ENCODE measurements around the gene ZNF541. TPM values are rescaled to one million over a fixed set of nuclear protein-coding genes. Genes with fewer than 3 reads are reported as not detected.

Gene ZNF541
- total RNA-seq, result 0.21 TPM

- Histone ChIP-seq H3K4me1 (ENCODE audit: insufficient read depth, low read length) (peaks cover 25% of the 10 kb centered on the region), H3K27me3 (ENCODE audit: insufficient read depth, low read length) (peaks cover 7% of the 10 kb centered on the region), H3K4me3 (ENCODE audit: low read length) (peak within 1 kb of the TSS; percentile 10), H3K9me3 (ENCODE audit: low read depth, low read length) (no peaks in the 10 kb centered on the region)
Measured at GRCh38 chr19:47573071-47574026, at the start of gene ZNF541. ZNF541 (minus strand) TSS chr19:47573148; CDS start chr19:47555856, 17,292 bp downstream.

DNA sequence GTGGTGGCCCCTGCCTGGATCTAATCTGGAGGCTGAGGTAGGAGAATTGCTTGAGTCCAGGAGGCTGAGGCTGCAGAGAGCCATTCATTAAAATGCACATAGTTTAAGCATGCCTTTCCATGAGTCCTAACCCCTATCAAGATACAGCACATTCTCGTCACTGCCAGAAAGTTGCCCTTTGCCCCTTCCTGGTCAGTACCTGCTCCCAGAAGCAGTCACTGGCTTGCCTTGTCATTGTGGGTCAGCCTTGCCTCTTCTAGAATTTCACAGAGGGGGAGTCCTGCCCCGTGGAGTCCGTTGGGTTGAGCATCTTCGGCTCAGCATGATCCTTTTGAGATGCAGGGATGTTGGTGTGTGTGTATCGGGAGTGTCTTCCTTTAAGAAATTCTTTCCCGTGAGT is 46.8 kb upstream of the ZNF541 start:
- no peaks in the 10 kb centered on the region for H3K9me3 ChIP-seq (ENCODE audit: low read depth, low read length)
- peaks cover 15% of the 10 kb centered on the region for H3K4me1 ChIP-seq (ENCODE audit: insufficient read depth, low read length)
- no peaks in the 10 kb centered on the region for H3K27me3 ChIP-seq (ENCODE audit: insufficient read depth, low read length)
- no peak overlapping the region for H3K4me3 ChIP-seq (ENCODE audit: low read length)

DNA sequence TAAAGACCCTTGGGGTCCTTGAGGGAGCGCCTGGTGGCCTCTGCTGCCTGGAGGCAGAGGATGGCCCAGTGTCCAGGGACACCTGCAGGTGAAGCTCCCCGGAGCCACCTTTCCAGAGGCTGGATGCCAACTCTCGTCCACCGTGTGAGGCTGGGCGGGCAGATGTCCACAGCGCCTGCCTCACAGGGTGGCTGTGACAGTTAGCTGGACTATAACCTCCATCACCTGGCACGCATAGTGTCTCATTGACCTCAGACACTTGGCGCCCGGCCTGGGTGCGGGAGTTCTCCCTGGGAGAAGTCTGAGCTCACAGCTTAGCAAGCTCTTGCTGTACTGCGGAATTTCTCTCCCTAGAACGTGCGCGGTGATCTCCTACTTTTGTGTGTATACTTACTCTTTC is 45.8 kb upstream of the ZNF541 start:
- Histone ChIP-seq H3K4me3 (ENCODE audit: low read length) (no peak overlapping the region), H3K27me3 (ENCODE audit: insufficient read depth, low read length) (no peaks in the 10 kb centered on the region), H3K4me1 (ENCODE audit: insufficient read depth, low read length) (peaks cover 15% of the 10 kb centered on the region), H3K9me3 (ENCODE audit: low read depth, low read length) (no peaks in the 10 kb centered on the region)

DNA sequence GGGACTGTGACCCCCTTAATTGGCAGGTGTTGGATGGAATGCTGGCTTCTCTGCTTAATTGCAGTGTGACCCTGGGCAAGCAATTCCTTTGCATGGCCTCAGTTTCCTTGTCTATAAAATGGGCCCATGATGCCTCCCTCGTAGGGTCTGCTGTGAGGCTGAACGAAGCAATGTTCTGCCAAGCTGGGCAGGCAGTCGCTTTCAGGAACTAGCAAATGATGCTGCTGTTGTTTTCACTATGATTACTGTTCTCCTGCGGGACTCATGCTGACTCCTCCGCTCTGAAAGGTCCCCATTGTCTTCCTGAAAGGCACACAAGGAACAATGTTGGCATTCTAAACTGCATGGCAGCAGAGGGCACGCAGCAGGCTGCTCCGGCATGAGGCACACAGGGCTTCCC is 42.8 kb upstream of the ZNF541 start:
- Histone ChIP-seq H3K4me1 (ENCODE audit: insufficient read depth, low read length) (peaks cover 24% of the 10 kb centered on the region), H3K4me3 (ENCODE audit: low read length) (no peak overlapping the region), H3K9me3 (ENCODE audit: low read depth, low read length) (no peaks in the 10 kb centered on the region), H3K27me3 (ENCODE audit: insufficient read depth, low read length) (no peaks in the 10 kb centered on the region)

- H3K27me3 ChIP-seq (ENCODE audit: insufficient read depth, low read length), result no peaks in the 10 kb centered on the region
- no peaks in the 10 kb centered on the region for H3K9me3 ChIP-seq (ENCODE audit: low read depth, low read length)
- peaks cover 29% of the 10 kb centered on the region for H3K4me1 ChIP-seq (ENCODE audit: insufficient read depth, low read length)
- no peak overlapping the region for H3K4me3 ChIP-seq (ENCODE audit: low read length)
Measured at GRCh38 chr19:47615230-47615629, 42.3 kb upstream of the ZNF541 start.

DNA sequence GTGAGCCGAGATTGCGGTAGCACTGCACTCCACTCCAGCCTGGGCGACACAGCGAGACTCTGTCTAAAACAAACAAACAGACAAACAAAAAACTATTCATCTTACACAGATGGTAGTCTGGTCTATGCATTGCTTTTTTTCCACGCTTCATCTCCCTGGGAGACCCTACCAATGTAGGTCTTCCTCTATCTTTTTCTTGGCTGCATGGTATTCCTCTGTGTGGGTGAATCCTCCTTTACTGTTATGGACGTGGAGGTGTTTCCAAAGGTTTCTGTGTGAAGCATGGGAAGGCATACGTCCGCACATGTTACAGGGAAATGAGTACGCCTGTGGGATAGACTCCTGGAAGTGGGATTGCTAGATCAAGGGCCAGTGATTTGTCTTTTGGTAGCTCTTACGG is 41.6 kb upstream of the ZNF541 start:
- Histone ChIP-seq H3K27me3 (ENCODE audit: insufficient read depth, low read length) (no peaks in the 10 kb centered on the region), H3K4me1 (ENCODE audit: insufficient read depth, low read length) (peaks cover 33% of the 10 kb centered on the region), H3K4me3 (ENCODE audit: low read length) (no peak overlapping the region), H3K9me3 (ENCODE audit: low read depth, low read length) (no peaks in the 10 kb centered on the region)

DNA sequence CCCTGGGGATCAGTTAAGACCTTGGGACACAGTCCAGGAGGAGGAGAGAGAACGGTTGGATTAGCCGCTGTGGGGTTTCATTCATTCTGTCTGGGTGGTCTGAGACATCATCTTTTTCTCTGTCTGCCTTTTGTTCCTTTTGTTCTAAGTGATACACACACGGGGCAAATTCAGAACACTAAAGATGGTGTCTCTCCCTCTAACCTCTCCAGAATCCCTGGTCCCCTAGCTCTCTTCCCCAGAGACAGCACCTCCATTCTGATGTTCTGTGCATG is 41.0 kb upstream of the ZNF541 start:
- Histone ChIP-seq H3K9me3 (ENCODE audit: low read depth, low read length) (no peaks in the 10 kb centered on the region), H3K27me3 (ENCODE audit: insufficient read depth, low read length) (no peaks in the 10 kb centered on the region), H3K4me3 (ENCODE audit: low read length) (no peak overlapping the region), H3K4me1 (ENCODE audit: insufficient read depth, low read length) (peaks cover 33% of the 10 kb centered on the region)

GRCh38 chr19:47613165-47614020 is 40.4 kb upstream of the ZNF541 start:
- H3K4me3 ChIP-seq (ENCODE audit: low read length), result no peak overlapping the region
- H3K9me3 ChIP-seq (ENCODE audit: low read depth, low read length), result no peaks in the 10 kb centered on the region
- H3K4me1 ChIP-seq (ENCODE audit: insufficient read depth, low read length), result peaks cover 33% of the 10 kb centered on the region

GRCh38 chr19:47610902-47611301 is 38.0 kb upstream of the ZNF541 start:
- no peaks in the 10 kb centered on the region for H3K27me3 ChIP-seq (ENCODE audit: insufficient read depth, low read length)
- no peaks in the 10 kb centered on the region for H3K9me3 ChIP-seq (ENCODE audit: low read depth, low read length)
- no peak overlapping the region for H3K4me3 ChIP-seq (ENCODE audit: low read length)
- peaks cover 37% of the 10 kb centered on the region for H3K4me1 ChIP-seq (ENCODE audit: insufficient read depth, low read length)

More at GRCh38 chr19:47613165-47614020, 40.4 kb upstream of the ZNF541 start:
- H3K27me3 ChIP-seq (ENCODE audit: insufficient read depth, low read length), result no peaks in the 10 kb centered on the region

DNA sequence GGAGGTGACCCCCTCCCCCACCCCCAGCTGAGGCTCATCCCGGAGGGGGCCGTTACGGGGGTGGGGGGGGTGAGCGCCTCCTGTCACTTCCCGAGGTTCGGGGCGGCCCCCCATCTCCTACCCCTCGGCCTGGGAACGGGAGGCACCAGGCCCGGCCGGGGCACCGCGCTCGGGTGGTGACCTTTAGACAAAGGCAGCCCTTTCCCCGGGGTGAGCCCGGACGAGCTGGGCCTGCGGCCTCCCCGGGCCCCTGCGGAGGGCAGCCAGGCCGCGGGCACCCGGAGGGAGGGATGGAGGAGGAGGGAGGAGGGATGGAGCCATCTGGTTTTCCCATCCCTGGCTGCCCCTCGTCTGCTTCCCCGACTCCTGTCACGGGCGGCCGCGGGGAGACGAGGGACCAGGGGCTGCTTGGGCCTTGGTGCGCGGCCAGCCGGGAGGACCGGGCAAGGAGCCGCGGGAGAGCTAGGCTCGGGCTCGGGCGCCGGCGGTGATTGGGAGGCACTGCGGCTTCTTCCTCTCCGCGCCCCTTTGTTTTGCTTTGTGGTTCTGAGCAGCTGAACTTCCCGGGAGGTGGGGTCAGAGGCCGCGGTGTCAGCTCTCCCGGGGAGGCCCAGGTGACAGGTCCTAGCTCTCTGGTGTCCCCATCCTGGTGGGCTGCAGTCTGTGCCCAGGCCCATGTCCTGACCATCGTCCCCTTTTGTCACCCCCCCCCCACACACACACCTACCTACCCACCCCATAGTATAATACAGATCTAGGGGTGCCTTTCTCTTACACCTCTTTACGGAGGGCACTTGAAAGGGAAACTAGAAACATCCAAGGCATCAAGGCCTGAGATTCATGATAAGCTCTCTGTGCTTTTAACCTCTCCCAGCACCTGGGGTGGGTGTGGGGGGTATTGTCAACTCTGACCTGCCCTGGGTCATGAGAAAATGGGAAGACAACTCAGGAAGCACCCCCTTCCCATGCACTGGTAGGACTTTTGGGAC is 37.3 kb upstream of the ZNF541 start:
- no peaks in the 10 kb centered on the region for H3K27me3 ChIP-seq (ENCODE audit: insufficient read depth, low read length)
- H3K4me1 ChIP-seq (ENCODE audit: insufficient read depth, low read length), result peaks cover 31% of the 10 kb centered on the region
- no peaks in the 10 kb centered on the region for H3K9me3 ChIP-seq (ENCODE audit: low read depth, low read length)
- peak overlapping the region; percentile 89 for H3K4me3 ChIP-seq (ENCODE audit: low read length)

GRCh38 chr19:47608969-47609905 is 36.3 kb upstream of the ZNF541 start, which contains the start of gene BICRA:
BICRA (plus strand) TSS chr19:47609134; CDS start chr19:47673575, 64,441 bp downstream.
- H3K9me3 ChIP-seq (ENCODE audit: low read depth, low read length), result no peaks in the 10 kb centered on the region
- H3K27me3 ChIP-seq (ENCODE audit: insufficient read depth, low read length), result no peaks in the 10 kb centered on the region
- peak within 1 kb of the TSS; percentile 89 for H3K4me3 ChIP-seq (ENCODE audit: low read length)
- peaks cover 31% of the 10 kb centered on the region for H3K4me1 ChIP-seq (ENCODE audit: insufficient read depth, low read length)

- Histone ChIP-seq H3K27me3 (ENCODE audit: insufficient read depth, low read length) (no peaks in the 10 kb centered on the region), H3K4me3 (ENCODE audit: low read length) (peak overlapping the region; percentile 89), H3K9me3 (ENCODE audit: low read depth, low read length) (no peaks in the 10 kb centered on the region), H3K4me1 (ENCODE audit: insufficient read depth, low read length) (peaks cover 31% of the 10 kb centered on the region)
Measured at GRCh38 chr19:47608074-47608918, 35.3 kb upstream of the ZNF541 start.

DNA sequence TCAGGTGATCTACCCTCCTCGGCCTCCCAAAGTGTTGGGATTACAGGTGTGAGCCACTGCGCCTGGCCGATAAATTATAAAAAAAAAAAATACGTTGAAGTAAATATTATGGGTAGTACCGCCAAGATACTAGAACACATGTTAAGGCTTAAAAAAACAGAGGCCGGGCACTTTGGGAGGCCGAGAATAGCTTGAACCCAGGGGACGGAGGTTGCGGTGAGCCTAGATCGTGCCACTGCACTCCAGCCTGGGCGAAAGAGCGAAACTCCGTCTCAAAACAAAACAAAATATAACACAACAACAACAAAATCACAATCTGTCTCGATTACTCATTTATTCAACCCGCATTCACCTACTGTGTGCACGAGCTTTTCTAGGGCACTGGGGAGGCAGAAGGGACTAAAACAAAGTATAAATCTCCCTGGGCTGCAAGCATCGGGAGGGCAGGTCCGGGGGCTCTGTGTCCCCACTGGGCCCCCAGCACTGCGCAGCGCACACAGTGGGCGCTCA is 34.7 kb upstream of the ZNF541 start:
- Histone ChIP-seq H3K4me3 (ENCODE audit: low read length) (peak overlapping the region; percentile 89), H3K9me3 (ENCODE audit: low read depth, low read length) (no peaks in the 10 kb centered on the region), H3K27me3 (ENCODE audit: insufficient read depth, low read length) (no peaks in the 10 kb centered on the region), H3K4me1 (ENCODE audit: insufficient read depth, low read length) (peaks cover 31% of the 10 kb centered on the region)
